HCT116 (cell line): ENCODE measurements around the gene KANSL1.

ENCODE experiments used
- ATF3 ChIP-seq: IDR thresholded peaks from 2 replicates; pipeline ENCODE4 v1.6.1; 2012
- ELF1 ChIP-seq: IDR thresholded peaks from 2 replicates; pipeline ENCODE4 v1.6.1; 2012; ENCODE audit warnings: low read depth, borderline replicate concordance
- EZH2 ChIP-seq: fragments of 200-600 bp; sonication (generic); IDR thresholded peaks from 2 replicates; pipeline ENCODE4 v1.6.1; 2017; ENCODE audit warnings: antibody characterized with exemption, mixed run types
- FOSL1 ChIP-seq: IDR thresholded peaks from 2 replicates; pipeline ENCODE4 v1.6.1; 2012; ENCODE audit warnings: low read depth
- JUND ChIP-seq: IDR thresholded peaks from 2 replicates; pipeline ENCODE4 v1.6.1; 2012
- POLR2A ChIP-seq: IDR thresholded peaks from 2 replicates; pipeline ENCODE4 v1.7.0; 2011; ENCODE audit warnings: borderline replicate concordance; ENCODE audit not compliant: insufficient read depth, insufficient read length; ENCODE audit errors: extremely low read depth
- ZFX ChIP-seq: fragments of 450-650 bp; IDR thresholded peaks from 2 replicates; pipeline ENCODE4 v1.6.1; 2017
- ZNF274 ChIP-seq: fragments of 200-500 bp; sonication (Bioruptor generic); IDR thresholded peaks from 2 replicates; pipeline ENCODE4 v1.6.1; 2014; ENCODE audit warnings: mild to moderate bottlenecking, low read depth, low read length, inconsistent platforms
- TF ChIP-seq, protein P1 (sequence below), 3 experiments: fragments of 200-600 bp in 1 of 3; sonication (generic) in 1 of 3; IDR thresholded peaks in 2 of 3; conservative IDR thresholded peaks in 1 of 3; 2 replicates each; pipeline ENCODE4 v1.5.1; 2012 to 2017; ENCODE audit warnings: low read depth in 2 of 3, low read length in 2 of 3, antibody characterized with exemption in 1 of 3, borderline replicate concordance in 1 of 3, control low read depth in 1 of 3, mild to moderate bottlenecking in 1 of 3, mixed read lengths in 1 of 3, mixed run types in 1 of 3, moderate library complexity in 1 of 3; ENCODE audit not compliant: insufficient read depth in 1 of 3
- TF ChIP-seq, protein P2 (sequence below): IDR thresholded peaks from 2 replicates; pipeline ENCODE4 v1.6.1; 2012

DNA sequence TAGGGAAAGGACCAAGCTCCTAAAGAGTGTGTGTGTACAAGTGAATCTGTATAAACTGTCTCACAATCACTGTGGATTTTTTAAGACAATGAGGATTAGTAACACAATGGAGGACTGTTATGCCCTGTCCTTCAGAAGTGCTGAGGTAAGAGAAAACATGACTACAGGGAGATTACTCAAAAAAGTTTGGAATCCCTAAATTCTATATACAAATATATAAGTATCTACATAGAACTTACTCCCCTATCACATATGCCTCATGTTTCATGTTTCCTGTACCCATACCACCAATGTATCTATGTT lies 112.3 kb downstream of the KANSL1 start:
- TF ChIP-seq, protein P1, sequence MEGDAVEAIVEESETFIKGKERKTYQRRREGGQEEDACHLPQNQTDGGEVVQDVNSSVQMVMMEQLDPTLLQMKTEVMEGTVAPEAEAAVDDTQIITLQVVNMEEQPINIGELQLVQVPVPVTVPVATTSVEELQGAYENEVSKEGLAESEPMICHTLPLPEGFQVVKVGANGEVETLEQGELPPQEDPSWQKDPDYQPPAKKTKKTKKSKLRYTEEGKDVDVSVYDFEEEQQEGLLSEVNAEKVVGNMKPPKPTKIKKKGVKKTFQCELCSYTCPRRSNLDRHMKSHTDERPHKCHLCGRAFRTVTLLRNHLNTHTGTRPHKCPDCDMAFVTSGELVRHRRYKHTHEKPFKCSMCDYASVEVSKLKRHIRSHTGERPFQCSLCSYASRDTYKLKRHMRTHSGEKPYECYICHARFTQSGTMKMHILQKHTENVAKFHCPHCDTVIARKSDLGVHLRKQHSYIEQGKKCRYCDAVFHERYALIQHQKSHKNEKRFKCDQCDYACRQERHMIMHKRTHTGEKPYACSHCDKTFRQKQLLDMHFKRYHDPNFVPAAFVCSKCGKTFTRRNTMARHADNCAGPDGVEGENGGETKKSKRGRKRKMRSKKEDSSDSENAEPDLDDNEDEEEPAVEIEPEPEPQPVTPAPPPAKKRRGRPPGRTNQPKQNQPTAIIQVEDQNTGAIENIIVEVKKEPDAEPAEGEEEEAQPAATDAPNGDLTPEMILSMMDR (IDR thresholded peaks at IDR 0.05 in 2 of 3, conservative IDR thresholded peaks at IDR 0.05 in 1 of 3; ENCODE audit: borderline replicate concordance in 1 of 3, insufficient read depth in 1 of 3, low read depth in 2 of 3, low read length in 2 of 3) = no peak
- TF ChIP-seq EZH2 (no peak), JUND (no peak), ATF3 (no peak), ZNF274 (no peak), FOSL1 (no peak), POLR2A (no peak), ELF1 (no peak), ZFX (no peak)
- TF ChIP-seq, protein P2, sequence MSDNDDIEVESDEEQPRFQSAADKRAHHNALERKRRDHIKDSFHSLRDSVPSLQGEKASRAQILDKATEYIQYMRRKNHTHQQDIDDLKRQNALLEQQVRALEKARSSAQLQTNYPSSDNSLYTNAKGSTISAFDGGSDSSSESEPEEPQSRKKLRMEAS = no peak
